Measurements from ENCODE around the gene AFAP1. TPM values are rescaled to one million over a fixed set of nuclear protein-coding genes. Genes with fewer than 3 reads are reported as not detected.

AFAP1 gene
- total and polyA plus RNA-seq, 2 of the 4 experiments (the other 2 are of a cell fraction), result 48.2 to 80.9 TPM

DNA sequence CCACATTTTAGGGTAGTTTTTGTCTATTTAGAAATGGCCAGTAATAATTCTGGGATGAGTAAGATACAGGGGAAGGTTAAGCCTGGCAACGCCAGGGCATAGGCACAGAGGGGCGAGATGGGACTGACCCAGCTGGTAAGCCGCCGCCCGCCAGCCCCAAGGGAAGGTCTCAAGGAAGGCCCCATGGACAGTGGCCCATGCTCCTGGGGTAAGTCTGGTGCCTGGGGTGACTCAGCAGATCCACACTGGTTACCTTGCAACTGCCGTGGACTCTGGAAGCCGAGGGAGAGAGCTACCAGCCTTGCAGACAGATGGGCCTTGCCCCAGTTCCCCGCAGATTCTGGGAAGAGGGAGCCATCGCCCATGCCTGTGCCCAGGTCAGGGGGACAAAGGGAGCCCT lies 179.4 kb downstream of the AFAP1 start:
- WGBS, 2 experiments (ENCODE audit: extremely low coverage in 2 of 2, insufficient read length in 1 of 2), result no CpG with 5 or more reads among the region's 9 CpGs
- POLR2A ChIA-PET (ENCODE audit: unreplicated experiment), result no interaction called here
- H4K20me1 ChIP-seq (ENCODE audit: insufficient read depth, low read length), result peaks cover 56% of the 10 kb centered on the region

More for the DNA sequence above, 179.4 kb downstream of the AFAP1 start:
- no peak overlapping the region for H3K4me2 ChIP-seq (ENCODE audit: low read depth, low read length)
- ATAC-seq (ENCODE audit: low read depth), result no peak
- peaks cover 70% of the 10 kb centered on the region for H3K36me3 ChIP-seq (ENCODE audit: control insufficient read depth, insufficient read depth, low read length)
- no peak for TF ChIP-seq CHD1 (IDR thresholded peaks at IDR 0.05; ENCODE audit: low read depth, low read length)
- TF ChIP-seq, protein P1, sequence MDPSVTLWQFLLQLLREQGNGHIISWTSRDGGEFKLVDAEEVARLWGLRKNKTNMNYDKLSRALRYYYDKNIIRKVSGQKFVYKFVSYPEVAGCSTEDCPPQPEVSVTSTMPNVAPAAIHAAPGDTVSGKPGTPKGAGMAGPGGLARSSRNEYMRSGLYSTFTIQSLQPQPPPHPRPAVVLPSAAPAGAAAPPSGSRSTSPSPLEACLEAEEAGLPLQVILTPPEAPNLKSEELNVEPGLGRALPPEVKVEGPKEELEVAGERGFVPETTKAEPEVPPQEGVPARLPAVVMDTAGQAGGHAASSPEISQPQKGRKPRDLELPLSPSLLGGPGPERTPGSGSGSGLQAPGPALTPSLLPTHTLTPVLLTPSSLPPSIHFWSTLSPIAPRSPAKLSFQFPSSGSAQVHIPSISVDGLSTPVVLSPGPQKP (IDR thresholded peaks at IDR 0.05; ENCODE audit: borderline replicate concordance, low read depth, low read length), result no peak
- TF ChIP-seq MAZ (IDR thresholded peaks at IDR 0.05; ENCODE audit: borderline replicate concordance, low read depth, low read length), result no peak
- TF ChIP-seq MAFK (IDR thresholded peaks at IDR 0.05; ENCODE audit: low read depth, low read length), result no peak
- no peak for TF ChIP-seq RAD21 (IDR thresholded peaks at IDR 0.05; ENCODE audit: low read length)
- TF ChIP-seq, protein P2, sequence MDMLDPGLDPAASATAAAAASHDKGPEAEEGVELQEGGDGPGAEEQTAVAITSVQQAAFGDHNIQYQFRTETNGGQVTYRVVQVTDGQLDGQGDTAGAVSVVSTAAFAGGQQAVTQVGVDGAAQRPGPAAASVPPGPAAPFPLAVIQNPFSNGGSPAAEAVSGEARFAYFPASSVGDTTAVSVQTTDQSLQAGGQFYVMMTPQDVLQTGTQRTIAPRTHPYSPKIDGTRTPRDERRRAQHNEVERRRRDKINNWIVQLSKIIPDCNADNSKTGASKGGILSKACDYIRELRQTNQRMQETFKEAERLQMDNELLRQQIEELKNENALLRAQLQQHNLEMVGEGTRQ (IDR thresholded peaks at IDR 0.05; ENCODE audit: low read depth, low read length), result no peak
- TF ChIP-seq NFE2L2 (IDR thresholded peaks at IDR 0.05; ENCODE audit: low read depth, low read length), result peak; percentile 58; the same call in 1 of the 2 replicates
- H3K79me1 ChIP-seq (ENCODE audit: low read depth in 1 of 2, low read length in 2 of 2), result peaks cover 23 to 51% of the 10 kb centered on the region in 2 experiments; a peak in 2 of 4 replicates
- no peak overlapping the region for H4K91ac ChIP-seq (ENCODE audit: insufficient read depth, low read depth, low read length)
- CTCF ChIA-PET, result no interaction called here
- no peak overlapping the region for H3K23ac ChIP-seq (ENCODE audit: low read depth, low read length)
- no peak overlapping the region for H3K4ac ChIP-seq (ENCODE audit: low read depth, low read length)
- intact Hi-C loops (cut with micrococcal nuclease) (no loop called here), dilution Hi-C loops (cut with HindIII; ENCODE audit: low sequenced_read_pairs, unreplicated experiment) (no loop called here), in situ Hi-C loops (cut with MboI; ENCODE audit: low sequenced_read_pairs) (loop anchor here (10.0 kb wide), 1 partner anchor 225 kb away; no protein-coding TSS in a partner anchor)
- no peak overlapping the region for H3K18ac ChIP-seq (ENCODE audit: low read depth, low read length)
- no peak overlapping the region for H2BK15ac ChIP-seq (ENCODE audit: low read depth, low read length)
- H3K14ac ChIP-seq (replicated peaks; ENCODE audit: low read depth, low read length), result no peak overlapping the region
- H3K56ac ChIP-seq (ENCODE audit: extremely low read depth, insufficient read depth, low read length), result no peak overlapping the region
- no peaks in the 10 kb centered on the region for H3K9me3 ChIP-seq (ENCODE audit: control insufficient read depth, insufficient read depth, low read length)
- no peak overlapping the region for H3K4me3 ChIP-seq (ENCODE audit: insufficient read depth, low read depth, low read length)
- H3K9me1 ChIP-seq (ENCODE audit: insufficient read depth, low read length), result peaks cover 13% of the 10 kb centered on the region; the same call in 1 of the 2 replicates
- H2BK120ac ChIP-seq (ENCODE audit: low read depth, low read length), result no peak overlapping the region
- no peak overlapping the region for H2BK20ac ChIP-seq (ENCODE audit: low read depth, low read length)
- H2AFZ ChIP-seq (replicated peaks; ENCODE audit: low read length, poor library complexity), result no peak overlapping the region
- no peak overlapping the region for H2AK9ac ChIP-seq (replicated peaks; ENCODE audit: low read depth, low read length, poor library complexity)
- no peaks in the 10 kb centered on the region for H3K27me3 ChIP-seq (ENCODE audit: control insufficient read depth, insufficient read depth, low read length)
- 0 out of 2 replicates have a peak overlapping the region, but pooled peaks have one; percentile 32 for H3K27ac ChIP-seq (ENCODE audit: insufficient read depth, low read length)
- DNase-seq, result no peak
- no peak overlapping the region for H2AK5ac ChIP-seq (ENCODE audit: low read depth, low read length)
- BruUV-seq (replicated peaks), result no TSS peak
- no peak overlapping the region for H3K9ac ChIP-seq (ENCODE audit: low read depth, low read length)
- no peak overlapping the region for H4K8ac ChIP-seq (ENCODE audit: low read depth in 2 of 2, low read length in 2 of 2)
- H2BK5ac ChIP-seq (ENCODE audit: low read depth, low read length, poor library complexity, severe bottlenecking), result no peak overlapping the region
- peaks cover 4% of the 10 kb centered on the region for H3K4me1 ChIP-seq (ENCODE audit: control insufficient read depth, insufficient read depth, low read length)
- no peak overlapping the region for H4K5ac ChIP-seq (ENCODE audit: low read depth, low read length)

All from IMR-90 (cell line).